ENCODE measurements around the gene TNNI2.
"Not testable (repeated sequence)": the region's sequence is repeated elsewhere in the genome, so short reads cannot be mapped to it uniquely, and the experiment has no call there.

Gene TNNI2

GRCh38 chr11:1838426-1839144 is at the start of gene TNNI2:
TNNI2 (plus strand) TSS chr11:1838981; CDS start chr11:1839697, 716 bp downstream.
- DNase-seq: no peak

GRCh38 chr11:1791912-1792311 is 46.9 kb upstream of the TNNI2 start:
- DNase-seq: no peak

GRCh38 chr11:1792461-1792860 is 46.3 kb upstream of the TNNI2 start:
- DNase-seq: no peak

GRCh38 chr11:1793081-1793480 is 45.7 kb upstream of the TNNI2 start:
- no peak for DNase-seq

GRCh38 chr11:1796413-1797011 is 42.3 kb upstream of the TNNI2 start:
- DNase-seq: no peak

- no peak for DNase-seq
Measured at GRCh38 chr11:1797391-1798125, 41.2 kb upstream of the TNNI2 start.

GRCh38 chr11:1803246-1803645 is 35.5 kb upstream of the TNNI2 start:
- no peak for DNase-seq

- DNase-seq: not testable (repeated sequence)
Measured at GRCh38 chr11:1803835-1804519, 34.8 kb upstream of the TNNI2 start.

- DNase-seq: no peak
Measured at GRCh38 chr11:1805525-1805924, 33.3 kb upstream of the TNNI2 start.

GRCh38 chr11:1807264-1807995 is 31.4 kb upstream of the TNNI2 start:
- no peak for DNase-seq

- no peak for DNase-seq
Measured at GRCh38 chr11:1810761-1811160, 28.0 kb upstream of the TNNI2 start.

GRCh38 chr11:1812274-1812673 is 26.5 kb upstream of the TNNI2 start:
- no peak for DNase-seq

GRCh38 chr11:1812801-1813200 is 26.0 kb upstream of the TNNI2 start:
- no peak for DNase-seq

GRCh38 chr11:1813356-1813755 is 25.4 kb upstream of the TNNI2 start:
- DNase-seq: not testable (repeated sequence)

GRCh38 chr11:1814691-1815090 is 24.1 kb upstream of the TNNI2 start:
- DNase-seq: no peak

- no peak for DNase-seq
Measured at GRCh38 chr11:1815311-1815710, 23.5 kb upstream of the TNNI2 start.

- DNase-seq: no peak
Measured at GRCh38 chr11:1815751-1816150, 23.0 kb upstream of the TNNI2 start.

- no peak for DNase-seq
Measured at GRCh38 chr11:1817000-1817399, 21.8 kb upstream of the TNNI2 start.

GRCh38 chr11:1817511-1817910 is 21.3 kb upstream of the TNNI2 start:
- no peak for DNase-seq

GRCh38 chr11:1819074-1819473 is 19.7 kb upstream of the TNNI2 start:
- DNase-seq: no peak

GRCh38 chr11:1820463-1821325 is 18.1 kb upstream of the TNNI2 start:
- DNase-seq: no peak

- no peak for DNase-seq
Measured at GRCh38 chr11:1821562-1821961, 17.2 kb upstream of the TNNI2 start.
